HFFc6 (cell line): ENCODE data around the gene GPR107. TPM values are rescaled to one million over a fixed set of nuclear protein-coding genes. Genes with fewer than 3 reads are reported as not detected.

Source experiments
- DNase-seq: peaks from one replicate; pipeline ENCODE4 v3.0.0-alpha.2; 2018
- H3K27ac Mint-ChIP-seq: 2 replicates; pipeline ENCODE4 v1.8.0; 2020; ENCODE audit warnings: mild to moderate bottlenecking, mixed read lengths
- H3K27me3 Mint-ChIP-seq: 2 replicates; pipeline ENCODE4 v1.8.0; 2021; ENCODE audit warnings: mild to moderate bottlenecking, moderate library complexity, mixed read lengths; ENCODE audit not compliant: insufficient read depth
- H3K36me3 Mint-ChIP-seq: 2 replicates; pipeline ENCODE4 v1.8.0; 2021; ENCODE audit warnings: low read depth, mixed read lengths
- H3K4me1 Mint-ChIP-seq: 2 replicates; pipeline ENCODE4 v1.8.0; 2020; ENCODE audit warnings: low read depth, mixed read lengths
- H3K4me3 Mint-ChIP-seq: 2 replicates; pipeline ENCODE4 v1.8.0; 2020; ENCODE audit warnings: mild to moderate bottlenecking, moderate library complexity, mixed read lengths
- H3K9me3 Mint-ChIP-seq: 2 replicates; pipeline ENCODE4 v1.8.0; 2020; ENCODE audit warnings: mild to moderate bottlenecking, mixed read lengths
- CTCF ChIP-seq: fragments of 200-600 bp; sonication (generic); IDR thresholded peaks from 2 replicates; pipeline ENCODE4 v1.5.0; 2021; ENCODE audit warnings: antibody characterized with exemption, mild to moderate bottlenecking
- total RNA-seq, 6 experiments: library from RNA; stranded (reverse); fragmentation: NEBNext Ultra II Directional; extraction: Animal tissue kit (Norgen Biotek cat#: 25700); gene quantifications; 2 replicates in 1 of 6; 3 replicates in 5 of 6; pipeline ENCODE4 v1.2.3, GENCODE V29; 2021

Gene GPR107
- total RNA-seq, 6 experiments from 2014 or later, result 44.9 to 51.2 (median 48.5) TPM

GRCh38 chr9:130101915-130102314 lies 48.2 kb downstream of the GPR107 start:
- H3K27ac Mint-ChIP-seq, result no peak overlapping the region
- peaks cover 24% of the 10 kb centered on the region for H3K4me1 Mint-ChIP-seq
- no peak for DNase-seq
- no peak for TF ChIP-seq CTCF
- H3K9me3 Mint-ChIP-seq, result no peaks in the 10 kb centered on the region
- H3K4me3 Mint-ChIP-seq, result no peak overlapping the region
- H3K36me3 Mint-ChIP-seq, result peaks cover 10% of the 10 kb centered on the region
- no peaks in the 10 kb centered on the region for H3K27me3 Mint-ChIP-seq

GRCh38 chr9:130104491-130105193 lies 50.9 kb downstream of the GPR107 start:
- Mint-ChIP-seq H3K36me3 (peaks cover 10% of the 10 kb centered on the region), H3K4me1 (peaks cover 36% of the 10 kb centered on the region), H3K27me3 (no peaks in the 10 kb centered on the region), H3K27ac (no peak overlapping the region), H3K9me3 (no peaks in the 10 kb centered on the region), H3K4me3 (no peak overlapping the region)
- no peak for DNase-seq
- TF ChIP-seq CTCF, result no peak

GRCh38 chr9:130106860-130107233 lies 53.1 kb downstream of the GPR107 start:
- DNase-seq, result no peak
- no peaks in the 10 kb centered on the region for H3K27me3 Mint-ChIP-seq
- peaks cover 10% of the 10 kb centered on the region for H3K36me3 Mint-ChIP-seq
- TF ChIP-seq CTCF, result no peak
- H3K27ac Mint-ChIP-seq, result peak overlapping the region; percentile 85
- no peak overlapping the region; the same call in 1 of the 2 replicates for H3K4me3 Mint-ChIP-seq
- H3K9me3 Mint-ChIP-seq, result no peaks in the 10 kb centered on the region
- H3K4me1 Mint-ChIP-seq, result peaks cover 49% of the 10 kb centered on the region

- peak overlapping the region; percentile 22; the same call in 1 of the 2 replicates for H3K4me3 Mint-ChIP-seq
- H3K27ac Mint-ChIP-seq, result peak overlapping the region; percentile 85
- TF ChIP-seq CTCF, result peak; percentile 94
- no peaks in the 10 kb centered on the region for H3K9me3 Mint-ChIP-seq
- peak; percentile 79 for DNase-seq
- H3K27me3 Mint-ChIP-seq, result no peaks in the 10 kb centered on the region
- H3K4me1 Mint-ChIP-seq, result peaks cover 49% of the 10 kb centered on the region
- peaks cover 6% of the 10 kb centered on the region for H3K36me3 Mint-ChIP-seq
Observed at GRCh38 chr9:130107234-130107861, 53.6 kb downstream of the GPR107 start.

GRCh38 chr9:130107955-130108354 lies 54.2 kb downstream of the GPR107 start:
- Mint-ChIP-seq H3K27ac (peak overlapping the region; percentile 85), H3K4me1 (peaks cover 49% of the 10 kb centered on the region), H3K27me3 (no peaks in the 10 kb centered on the region), H3K4me3 (peak overlapping the region; percentile 22; the same call in 1 of the 2 replicates), H3K9me3 (no peaks in the 10 kb centered on the region), H3K36me3 (peaks cover 6% of the 10 kb centered on the region)
- DNase-seq, result no peak
- TF ChIP-seq CTCF, result no peak
